HepG2 (cell line): ENCODE data around the gene PXYLP1. TPM values are rescaled to one million over a fixed set of nuclear protein-coding genes. Genes with fewer than 3 reads are reported as not detected.

ENCODE experiments used
- CC2D1A ChIP-seq: sonication (generic); formaldehyde crosslinking; IDR thresholded peaks from 2 replicates; pipeline ENCODE4 v1.8.1; 2023; ENCODE audit warnings: mild to moderate bottlenecking, missing genetic modification reagents
- FOXA3 ChIP-seq: IDR thresholded peaks from 2 replicates; pipeline ENCODE4 v1.6.1; 2016; ENCODE audit warnings: missing genetic modification reagents, missing compliant biosample characterization
- GATAD2A ChIP-seq: IDR thresholded peaks from 2 replicates; pipeline ENCODE4 v1.6.1; 2016
- SKI ChIP-seq: fragments of 450-650 bp; IDR thresholded peaks from one replicate; pipeline ENCODE4 v1.6.1; 2018; ENCODE audit warnings: mild to moderate bottlenecking; ENCODE audit not compliant: partially characterized antibody
- SMARCE1 ChIP-seq: fragments of 450-650 bp; IDR thresholded peaks from 2 replicates; pipeline ENCODE4 v1.6.1; 2017; ENCODE audit warnings: borderline replicate concordance
- ZNF382 ChIP-seq: sonication (generic); formaldehyde crosslinking; IDR thresholded peaks from 2 replicates; pipeline ENCODE4 v1.5.0; 2020; ENCODE audit warnings: missing genetic modification reagents, mild to moderate bottlenecking, borderline replicate concordance
- ZNF569 ChIP-seq: sonication (generic); formaldehyde crosslinking; IDR thresholded peaks from 2 replicates; pipeline ENCODE4 v1.5.0; 2020; ENCODE audit warnings: mild to moderate bottlenecking, missing genetic modification reagents, moderate library complexity, borderline replicate concordance
- polyA plus RNA-seq, 8 experiments: library from polyadenylated mRNA; depleted of rRNA in 3 of 8; stranded (reverse) in 7 of 8; unstranded in 1 of 8; fragments of >200 nt; fragmentation: Illumina TruSeq in 4 of 8; extraction: Trizol in 4 of 8; gene quantifications; 2 replicates each; pipeline versions ENCODE4 v1.2.1 to v1.2.3, GENCODE V29; 2011 to 2016; ENCODE audit warnings: low read depth in 4 of 8, missing spikeins in 1 of 8, mixed read lengths in 1 of 8; ENCODE audit not compliant: insufficient read depth in 1 of 8
- total RNA-seq, 5 experiments: library from RNA; depleted of rRNA; stranded (reverse); fragments of >200 nt; fragmentation: Illumina TruSeq; extraction: Trizol; gene quantifications; 2 replicates each; pipeline ENCODE4 v1.2.3, GENCODE V29; 2016; ENCODE audit warnings: low read depth in 1 of 5
- TF ChIP-seq, protein P1 (sequence below): sonication (generic); formaldehyde crosslinking; IDR thresholded peaks from 2 replicates; pipeline ENCODE4 v1.4.0; 2020; ENCODE audit warnings: mild to moderate bottlenecking, missing genetic modification reagents, borderline replicate concordance
- TF ChIP-seq, protein P2 (sequence below): sonication (generic); formaldehyde crosslinking; IDR thresholded peaks from 2 replicates; pipeline ENCODE4 v1.4.0; 2020; ENCODE audit warnings: missing genetic modification reagents, borderline replicate concordance
- TF ChIP-seq, protein P3 (sequence below): sonication (generic); formaldehyde crosslinking; IDR thresholded peaks from 2 replicates; pipeline ENCODE4; 2020; ENCODE audit warnings: missing genetic modification reagents, mild to moderate bottlenecking, borderline replicate concordance
- TF ChIP-seq, protein P4 (sequence below): sonication (generic); formaldehyde crosslinking; IDR thresholded peaks from 2 replicates; pipeline ENCODE4 v1.8.1; 2023; ENCODE audit warnings: mild to moderate bottlenecking, missing genetic modification reagents
- TF ChIP-seq, protein P5 (sequence below): sonication (generic); formaldehyde crosslinking; IDR thresholded peaks from 2 replicates; pipeline ENCODE4 v1.5.1; 2020; ENCODE audit warnings: mild to moderate bottlenecking, missing genetic modification reagents, borderline replicate concordance

The PXYLP1 gene
- total and polyA plus RNA-seq, 2 of the 13 experiments (the other 11 are each of a cell fraction or from before 2014, with no cell fraction given) = 4.9 to 8.1 TPM

DNA sequence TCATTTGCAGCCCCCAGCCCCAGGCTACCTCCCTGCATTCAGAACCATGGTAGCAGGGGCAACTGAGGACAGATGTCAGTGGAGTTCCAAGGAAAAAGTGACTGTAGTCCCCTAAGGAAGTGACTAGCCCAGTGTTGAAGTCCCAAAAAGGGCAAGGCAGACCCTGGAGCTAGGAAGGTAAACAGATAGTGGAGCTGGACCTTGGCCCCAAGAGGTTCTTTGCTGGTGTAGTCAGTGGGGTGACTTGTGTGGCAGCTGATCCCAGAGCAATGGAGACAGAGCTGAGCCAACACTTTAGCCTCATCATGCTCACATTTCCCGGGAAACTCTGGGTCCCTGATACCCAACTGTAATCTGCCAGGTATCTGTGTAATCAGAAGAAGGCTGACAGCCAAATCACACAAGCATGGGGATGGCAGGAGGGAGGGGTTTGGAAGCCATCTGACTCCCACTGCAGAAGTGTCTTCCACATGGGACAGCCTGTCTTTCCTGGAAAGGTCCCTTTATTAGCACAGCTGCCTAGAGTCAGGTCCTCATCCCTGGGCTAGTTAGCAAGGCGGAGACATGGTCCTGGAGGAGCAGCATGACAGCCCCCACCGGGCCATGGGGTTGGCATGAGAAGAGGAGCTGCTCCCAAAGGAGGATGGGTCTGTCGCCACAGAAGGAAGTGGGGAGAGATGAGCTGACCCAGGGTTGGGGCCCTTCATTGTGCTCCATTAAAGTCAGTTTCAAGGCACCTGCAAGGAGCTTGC lies 39.8 kb downstream of the PXYLP1 start (continued):
- TF ChIP-seq, protein P1, sequence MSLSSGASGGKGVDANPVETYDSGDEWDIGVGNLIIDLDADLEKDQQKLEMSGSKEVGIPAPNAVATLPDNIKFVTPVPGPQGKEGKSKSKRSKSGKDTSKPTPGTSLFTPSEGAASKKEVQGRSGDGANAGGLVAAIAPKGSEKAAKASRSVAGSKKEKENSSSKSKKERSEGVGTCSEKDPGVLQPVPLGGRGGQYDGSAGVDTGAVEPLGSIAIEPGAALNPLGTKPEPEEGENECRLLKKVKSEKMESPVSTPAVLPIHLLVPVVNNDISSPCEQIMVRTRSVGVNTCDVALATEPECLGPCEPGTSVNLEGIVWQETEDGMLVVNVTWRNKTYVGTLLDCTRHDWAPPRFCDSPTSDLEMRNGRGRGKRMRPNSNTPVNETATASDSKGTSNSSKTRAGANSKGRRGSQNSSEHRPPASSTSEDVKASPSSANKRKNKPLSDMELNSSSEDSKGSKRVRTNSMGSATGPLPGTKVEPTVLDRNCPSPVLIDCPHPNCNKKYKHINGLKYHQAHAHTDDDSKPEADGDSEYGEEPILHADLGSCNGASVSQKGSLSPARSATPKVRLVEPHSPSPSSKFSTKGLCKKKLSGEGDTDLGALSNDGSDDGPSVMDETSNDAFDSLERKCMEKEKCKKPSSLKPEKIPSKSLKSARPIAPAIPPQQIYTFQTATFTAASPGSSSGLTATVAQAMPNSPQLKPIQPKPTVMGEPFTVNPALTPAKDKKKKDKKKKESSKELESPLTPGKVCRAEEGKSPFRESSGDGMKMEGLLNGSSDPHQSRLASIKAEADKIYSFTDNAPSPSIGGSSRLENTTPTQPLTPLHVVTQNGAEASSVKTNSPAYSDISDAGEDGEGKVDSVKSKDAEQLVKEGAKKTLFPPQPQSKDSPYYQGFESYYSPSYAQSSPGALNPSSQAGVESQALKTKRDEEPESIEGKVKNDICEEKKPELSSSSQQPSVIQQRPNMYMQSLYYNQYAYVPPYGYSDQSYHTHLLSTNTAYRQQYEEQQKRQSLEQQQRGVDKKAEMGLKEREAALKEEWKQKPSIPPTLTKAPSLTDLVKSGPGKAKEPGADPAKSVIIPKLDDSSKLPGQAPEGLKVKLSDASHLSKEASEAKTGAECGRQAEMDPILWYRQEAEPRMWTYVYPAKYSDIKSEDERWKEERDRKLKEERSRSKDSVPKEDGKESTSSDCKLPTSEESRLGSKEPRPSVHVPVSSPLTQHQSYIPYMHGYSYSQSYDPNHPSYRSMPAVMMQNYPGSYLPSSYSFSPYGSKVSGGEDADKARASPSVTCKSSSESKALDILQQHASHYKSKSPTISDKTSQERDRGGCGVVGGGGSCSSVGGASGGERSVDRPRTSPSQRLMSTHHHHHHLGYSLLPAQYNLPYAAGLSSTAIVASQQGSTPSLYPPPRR (CRISPR knock-in tag) = 0 out of 2 replicates have a peak, but pooled peaks have one; percentile 24
- TF ChIP-seq, protein P2, sequence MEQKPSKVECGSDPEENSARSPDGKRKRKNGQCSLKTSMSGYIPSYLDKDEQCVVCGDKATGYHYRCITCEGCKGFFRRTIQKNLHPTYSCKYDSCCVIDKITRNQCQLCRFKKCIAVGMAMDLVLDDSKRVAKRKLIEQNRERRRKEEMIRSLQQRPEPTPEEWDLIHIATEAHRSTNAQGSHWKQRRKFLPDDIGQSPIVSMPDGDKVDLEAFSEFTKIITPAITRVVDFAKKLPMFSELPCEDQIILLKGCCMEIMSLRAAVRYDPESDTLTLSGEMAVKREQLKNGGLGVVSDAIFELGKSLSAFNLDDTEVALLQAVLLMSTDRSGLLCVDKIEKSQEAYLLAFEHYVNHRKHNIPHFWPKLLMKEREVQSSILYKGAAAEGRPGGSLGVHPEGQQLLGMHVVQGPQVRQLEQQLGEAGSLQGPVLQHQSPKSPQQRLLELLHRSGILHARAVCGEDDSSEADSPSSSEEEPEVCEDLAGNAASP = peak; percentile 24; the same call in 1 of the 2 replicates
- peak; percentile 20; the same call in 1 of the 2 replicates for TF ChIP-seq FOXA3 (CRISPR knock-in tag)
- TF ChIP-seq ZNF569 (CRISPR knock-in tag) = no peak
- no peak for TF ChIP-seq CC2D1A (CRISPR knock-in tag)
- TF ChIP-seq, protein P3, sequence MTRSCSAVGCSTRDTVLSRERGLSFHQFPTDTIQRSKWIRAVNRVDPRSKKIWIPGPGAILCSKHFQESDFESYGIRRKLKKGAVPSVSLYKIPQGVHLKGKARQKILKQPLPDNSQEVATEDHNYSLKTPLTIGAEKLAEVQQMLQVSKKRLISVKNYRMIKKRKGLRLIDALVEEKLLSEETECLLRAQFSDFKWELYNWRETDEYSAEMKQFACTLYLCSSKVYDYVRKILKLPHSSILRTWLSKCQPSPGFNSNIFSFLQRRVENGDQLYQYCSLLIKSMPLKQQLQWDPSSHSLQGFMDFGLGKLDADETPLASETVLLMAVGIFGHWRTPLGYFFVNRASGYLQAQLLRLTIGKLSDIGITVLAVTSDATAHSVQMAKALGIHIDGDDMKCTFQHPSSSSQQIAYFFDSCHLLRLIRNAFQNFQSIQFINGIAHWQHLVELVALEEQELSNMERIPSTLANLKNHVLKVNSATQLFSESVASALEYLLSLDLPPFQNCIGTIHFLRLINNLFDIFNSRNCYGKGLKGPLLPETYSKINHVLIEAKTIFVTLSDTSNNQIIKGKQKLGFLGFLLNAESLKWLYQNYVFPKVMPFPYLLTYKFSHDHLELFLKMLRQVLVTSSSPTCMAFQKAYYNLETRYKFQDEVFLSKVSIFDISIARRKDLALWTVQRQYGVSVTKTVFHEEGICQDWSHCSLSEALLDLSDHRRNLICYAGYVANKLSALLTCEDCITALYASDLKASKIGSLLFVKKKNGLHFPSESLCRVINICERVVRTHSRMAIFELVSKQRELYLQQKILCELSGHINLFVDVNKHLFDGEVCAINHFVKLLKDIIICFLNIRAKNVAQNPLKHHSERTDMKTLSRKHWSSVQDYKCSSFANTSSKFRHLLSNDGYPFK (CRISPR knock-in tag) = peak; percentile 28; the same call in 1 of the 2 replicates
- TF ChIP-seq, protein P4, sequence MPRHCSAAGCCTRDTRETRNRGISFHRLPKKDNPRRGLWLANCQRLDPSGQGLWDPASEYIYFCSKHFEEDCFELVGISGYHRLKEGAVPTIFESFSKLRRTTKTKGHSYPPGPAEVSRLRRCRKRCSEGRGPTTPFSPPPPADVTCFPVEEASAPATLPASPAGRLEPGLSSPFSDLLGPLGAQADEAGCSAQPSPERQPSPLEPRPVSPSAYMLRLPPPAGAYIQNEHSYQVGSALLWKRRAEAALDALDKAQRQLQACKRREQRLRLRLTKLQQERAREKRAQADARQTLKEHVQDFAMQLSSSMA = no peak
- TF ChIP-seq SMARCE1 = no peak
- no peak for TF ChIP-seq ZNF382
- TF ChIP-seq SKI = no peak
- TF ChIP-seq GATAD2A = 0 out of 2 replicates have a peak, but pooled peaks have one; percentile 31
- TF ChIP-seq, protein P5, sequence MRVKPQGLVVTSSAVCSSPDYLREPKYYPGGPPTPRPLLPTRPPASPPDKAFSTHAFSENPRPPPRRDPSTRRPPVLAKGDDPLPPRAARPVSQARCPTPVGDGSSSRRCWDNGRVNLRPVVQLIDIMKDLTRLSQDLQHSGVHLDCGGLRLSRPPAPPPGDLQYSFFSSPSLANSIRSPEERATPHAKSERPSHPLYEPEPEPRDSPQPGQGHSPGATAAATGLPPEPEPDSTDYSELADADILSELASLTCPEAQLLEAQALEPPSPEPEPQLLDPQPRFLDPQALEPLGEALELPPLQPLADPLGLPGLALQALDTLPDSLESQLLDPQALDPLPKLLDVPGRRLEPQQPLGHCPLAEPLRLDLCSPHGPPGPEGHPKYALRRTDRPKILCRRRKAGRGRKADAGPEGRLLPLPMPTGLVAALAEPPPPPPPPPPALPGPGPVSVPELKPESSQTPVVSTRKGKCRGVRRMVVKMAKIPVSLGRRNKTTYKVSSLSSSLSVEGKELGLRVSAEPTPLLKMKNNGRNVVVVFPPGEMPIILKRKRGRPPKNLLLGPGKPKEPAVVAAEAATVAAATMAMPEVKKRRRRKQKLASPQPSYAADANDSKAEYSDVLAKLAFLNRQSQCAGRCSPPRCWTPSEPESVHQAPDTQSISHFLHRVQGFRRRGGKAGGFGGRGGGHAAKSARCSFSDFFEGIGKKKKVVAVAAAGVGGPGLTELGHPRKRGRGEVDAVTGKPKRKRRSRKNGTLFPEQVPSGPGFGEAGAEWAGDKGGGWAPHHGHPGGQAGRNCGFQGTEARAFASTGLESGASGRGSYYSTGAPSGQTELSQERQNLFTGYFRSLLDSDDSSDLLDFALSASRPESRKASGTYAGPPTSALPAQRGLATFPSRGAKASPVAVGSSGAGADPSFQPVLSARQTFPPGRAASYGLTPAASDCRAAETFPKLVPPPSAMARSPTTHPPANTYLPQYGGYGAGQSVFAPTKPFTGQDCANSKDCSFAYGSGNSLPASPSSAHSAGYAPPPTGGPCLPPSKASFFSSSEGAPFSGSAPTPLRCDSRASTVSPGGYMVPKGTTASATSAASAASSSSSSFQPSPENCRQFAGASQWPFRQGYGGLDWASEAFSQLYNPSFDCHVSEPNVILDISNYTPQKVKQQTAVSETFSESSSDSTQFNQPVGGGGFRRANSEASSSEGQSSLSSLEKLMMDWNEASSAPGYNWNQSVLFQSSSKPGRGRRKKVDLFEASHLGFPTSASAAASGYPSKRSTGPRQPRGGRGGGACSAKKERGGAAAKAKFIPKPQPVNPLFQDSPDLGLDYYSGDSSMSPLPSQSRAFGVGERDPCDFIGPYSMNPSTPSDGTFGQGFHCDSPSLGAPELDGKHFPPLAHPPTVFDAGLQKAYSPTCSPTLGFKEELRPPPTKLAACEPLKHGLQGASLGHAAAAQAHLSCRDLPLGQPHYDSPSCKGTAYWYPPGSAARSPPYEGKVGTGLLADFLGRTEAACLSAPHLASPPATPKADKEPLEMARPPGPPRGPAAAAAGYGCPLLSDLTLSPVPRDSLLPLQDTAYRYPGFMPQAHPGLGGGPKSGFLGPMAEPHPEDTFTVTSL (CRISPR knock-in tag) = 0 out of 2 replicates have a peak, but pooled peaks have one; percentile 32
